Eye (tissue), 1 donor: ENCODE data around the gene LGR5.

ENCODE experiments used
- DNase-seq: peaks from one replicate; pipeline ENCODE4 v3.0.0-alpha.2; 2015

LGR5 gene

DNA sequence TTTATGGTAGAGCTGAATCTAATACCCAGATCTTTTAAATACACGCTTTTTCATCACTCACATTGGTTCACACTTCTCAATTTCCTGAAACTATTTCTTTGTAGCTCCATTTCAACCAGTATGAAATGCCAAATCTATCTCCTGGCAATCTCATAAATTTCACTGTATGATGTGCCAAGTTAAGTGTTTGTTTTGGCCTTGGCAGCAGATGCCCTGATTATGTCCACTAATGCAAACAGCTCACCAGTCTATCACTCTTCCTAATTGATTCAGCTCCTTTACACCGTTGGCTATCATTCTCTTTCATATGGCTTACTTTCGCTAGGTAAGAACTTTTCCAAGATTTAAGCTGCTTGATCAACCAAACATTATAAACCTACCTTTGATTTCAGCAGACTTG, 165.4 kb downstream of the LGR5 start:
- DNase-seq = no peak

DNA sequence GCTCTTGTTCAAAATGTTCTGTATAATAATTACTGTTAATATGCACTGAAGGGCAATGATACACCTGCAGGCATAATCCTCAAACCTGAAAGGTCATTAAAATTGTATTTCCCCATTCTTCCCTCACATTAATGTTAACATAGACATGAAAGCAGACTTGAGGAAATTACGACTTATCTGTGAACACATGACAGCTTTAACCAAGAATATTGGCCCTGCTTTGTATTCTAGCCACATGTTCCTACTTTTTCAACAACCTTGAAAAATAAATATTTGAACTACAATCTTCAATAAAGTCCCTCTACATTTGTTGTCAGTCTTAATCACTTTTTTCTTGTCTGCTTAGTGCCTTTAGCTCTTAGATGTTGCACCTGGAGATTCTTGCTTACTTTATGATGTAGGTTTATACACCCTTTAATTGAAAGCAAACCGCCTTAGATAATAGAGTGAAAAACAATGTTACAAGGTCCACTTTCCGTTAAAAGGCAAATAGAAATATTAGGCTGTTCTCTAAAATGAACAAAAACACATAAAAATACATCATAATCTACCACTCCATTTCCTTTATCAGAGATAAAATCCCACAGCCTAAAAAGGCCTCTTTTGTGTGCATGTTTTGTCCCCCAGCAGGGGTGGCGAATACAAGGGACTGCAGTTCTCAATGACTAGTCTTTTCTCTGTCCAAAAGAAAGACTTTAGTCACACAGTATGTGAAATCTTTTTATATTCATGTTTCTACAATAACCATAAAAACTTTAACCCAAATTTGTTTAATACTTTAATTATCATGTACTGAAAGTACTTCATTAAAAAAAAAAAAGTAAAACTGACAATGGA, 168.1 kb downstream of the LGR5 start:
- DNase-seq = no peak

DNA sequence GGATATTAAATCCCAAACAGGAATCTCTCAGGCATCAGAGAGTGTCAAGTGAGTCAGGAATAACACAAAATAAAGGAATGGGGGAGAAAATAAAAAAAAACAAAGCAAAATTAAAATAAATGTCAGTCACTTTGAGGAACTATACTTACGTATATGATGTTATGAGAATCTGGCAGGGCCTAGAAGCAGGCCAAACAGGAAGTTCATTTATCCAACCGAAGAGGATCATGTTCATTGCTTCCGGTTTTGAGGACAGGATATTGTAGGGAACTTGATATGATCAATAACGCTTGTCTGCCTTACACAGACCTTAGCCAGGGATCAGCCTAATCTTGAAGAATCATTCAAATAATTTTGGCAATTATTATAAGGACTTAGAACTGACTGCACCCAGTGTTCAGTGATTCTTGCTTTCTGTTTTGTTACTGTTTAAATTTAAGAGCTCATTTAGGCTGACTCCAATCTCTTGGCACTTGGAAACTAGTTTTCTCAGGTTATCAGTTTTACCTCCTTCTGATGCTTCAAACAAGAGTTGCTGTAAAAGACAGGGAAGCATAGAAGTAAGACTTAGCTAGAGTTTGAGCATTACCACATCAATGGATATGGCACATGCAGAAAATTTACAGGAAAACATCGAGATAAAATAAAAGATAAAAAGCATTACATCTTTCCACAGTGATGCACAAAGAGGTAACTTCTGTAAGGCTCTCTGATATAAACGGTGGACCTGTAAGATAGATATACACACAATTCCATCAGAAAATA, 170.6 kb downstream of the LGR5 start:
- DNase-seq = no peak

GRCh38 chr12:71621938-71622337, 182.3 kb downstream of the LGR5 start:
- no peak for DNase-seq

DNA sequence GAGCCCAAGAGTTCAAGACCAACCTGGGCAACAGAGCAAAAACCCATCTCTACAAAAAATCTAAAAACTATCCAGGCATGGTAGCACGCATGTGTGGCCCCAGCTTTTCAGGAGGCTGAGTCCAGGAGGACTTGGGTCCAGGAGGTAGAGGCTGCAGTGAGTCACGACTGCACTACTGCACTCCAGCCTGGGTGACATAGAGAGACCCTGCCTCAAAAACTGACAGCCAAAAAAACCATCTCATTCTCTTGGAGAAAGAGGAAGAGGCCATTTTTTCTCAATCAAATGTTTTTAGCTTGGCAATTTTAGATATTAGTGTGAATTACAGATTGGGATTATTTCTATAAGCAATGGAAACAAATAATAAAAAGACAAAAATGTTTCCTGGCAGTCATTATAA, 185.9 kb downstream of the LGR5 start:
- no peak for DNase-seq

- no peak for DNase-seq
These were observed 186.5 kb downstream of the LGR5 start for GRCh38 chr12:71626098-71626497.

DNA sequence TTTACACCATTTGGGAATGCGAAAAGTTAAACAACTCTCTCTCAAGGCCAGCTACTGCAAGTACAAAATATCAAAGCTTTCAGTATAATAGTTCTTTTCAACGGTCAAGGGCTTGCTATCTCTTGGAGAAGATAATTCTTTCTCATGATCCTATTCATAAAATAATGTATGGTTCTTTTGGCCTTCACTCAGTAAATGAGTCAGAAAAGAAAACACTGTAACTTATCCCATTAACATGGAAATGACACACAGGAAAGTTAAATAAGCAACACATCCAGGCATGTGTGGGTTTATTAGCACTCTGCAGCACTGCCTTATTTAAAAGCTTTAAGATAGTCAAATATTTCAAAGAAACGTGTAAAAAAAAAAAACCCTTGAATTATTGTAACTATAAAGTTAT, 187.2 kb downstream of the LGR5 start:
- DNase-seq = no peak

GRCh38 chr12:71627438-71628002, 187.9 kb downstream of the LGR5 start:
- DNase-seq = no peak
